Tibial nerve (tissue), 4 donors: ENCODE data around the gene BPIFB2. TPM values are rescaled to one million over a fixed set of nuclear protein-coding genes. Genes with fewer than 3 reads are reported as not detected.

Source experiments
- DNase-seq, 2 donors: peaks; one replicate each; pipeline ENCODE4 v3.0.0-alpha.2; 2019; ENCODE audit warnings: low spot score in 2 of 2
- H3K27ac ChIP-seq, 4 donors: fragments of 200-600 bp; sonication (generic) in 3 of 4; one replicate each; pipeline ENCODE4 v1.5.1; 2017 to 2019; ENCODE audit warnings: mild to moderate bottlenecking in 1 of 4
- H3K27me3 ChIP-seq, 2 donors: fragments of 200-600 bp; sonication (generic) in 1 of 2; one replicate each; pipeline versions ENCODE4 v1.5.1 to v1.6.0; 2017 to 2019
- H3K36me3 ChIP-seq, 3 donors: fragments of 200-600 bp; sonication (generic); one replicate each; pipeline ENCODE4 v1.5.1; 2018 to 2019
- H3K4me1 ChIP-seq, 4 donors: fragments of 200-600 bp; sonication (generic) in 3 of 4; one replicate each; pipeline ENCODE4 v1.5.1; 2017 to 2019
- H3K4me3 ChIP-seq, 4 donors: fragments of 200-600 bp; sonication (generic) in 3 of 4; one replicate each; pipeline ENCODE4 v1.5.1; 2017 to 2019; ENCODE audit warnings: mild to moderate bottlenecking in 1 of 4, moderate library complexity in 1 of 4
- H3K9me3 ChIP-seq, 4 donors: fragments of 200-600 bp; sonication (generic) in 3 of 4; one replicate each; pipeline ENCODE4 v1.5.1; 2017 to 2019
- CTCF ChIP-seq, 5 experiments: fragments of 200-600 bp in 3 of 5; fragments of 450-650 bp in 2 of 5; sonication (generic) in 3 of 5; IDR thresholded peaks; one replicate each; pipeline ENCODE4 v1.5.1; 2016 to 2019; ENCODE audit warnings: antibody characterized with exemption in 5 of 5, mild to moderate bottlenecking in 3 of 5, moderate library complexity in 2 of 5
- EP300 ChIP-seq, 2 donors: sonication (generic); formaldehyde crosslinking; IDR thresholded peaks; one replicate each; pipeline ENCODE4 v1.6.1; 2017; ENCODE audit warnings: antibody characterized with exemption in 2 of 2, mild to moderate bottlenecking in 1 of 2
- POLR2A ChIP-seq, 2 donors: fragments of 450-650 bp; IDR thresholded peaks; one replicate each; pipeline ENCODE4 v1.6.1; 2017; ENCODE audit warnings: antibody characterized with exemption in 2 of 2, mild to moderate bottlenecking in 2 of 2, moderate library complexity in 2 of 2
- WGBS, 2 donors: methylation state at CpG; one replicate each; pipeline ENCODE4 v1.1.5; 2018; 5-methylcytosine and 5-hydroxymethylcytosine counted together
- total RNA-seq, 4 donors: library from RNA; depleted of rRNA; stranded (reverse); fragments of >200 nt; gene quantifications; one replicate each; pipeline ENCODE4 v1.1.0, GENCODE V29; 2016

BPIFB2 gene
- total RNA-seq, 4 donors from 2014 or later = not detected

GRCh38 chr20:32991792-32992641 is 15.5 kb upstream of the BPIFB2 start:
- WGBS, 2 donors = 70 to 71% methylated on average over 8 of the region's 8 CpGs
- no peak overlapping the region for H3K27ac ChIP-seq
- no peaks in the 10 kb centered on the region for H3K27me3 ChIP-seq
- TF ChIP-seq EP300 (IDR thresholded peaks at IDR 0.05) (no peak), CTCF (IDR thresholded peaks at IDR 0.05) (no peak), POLR2A (IDR thresholded peaks at IDR 0.05) (no peak)
- H3K4me3 ChIP-seq = no peak overlapping the region
- H3K36me3 ChIP-seq = no peaks in the 10 kb centered on the region
- H3K9me3 ChIP-seq = peaks cover 0 to 10% (median 0%) of the 10 kb centered on the region in 4 donors
- no peak for DNase-seq
- no peaks in the 10 kb centered on the region for H3K4me1 ChIP-seq

- DNase-seq = no peak
- TF ChIP-seq EP300 (IDR thresholded peaks at IDR 0.05) (no peak), CTCF (IDR thresholded peaks at IDR 0.05) (no peak), POLR2A (IDR thresholded peaks at IDR 0.05) (no peak)
- Histone ChIP-seq H3K36me3 (no peaks in the 10 kb centered on the region), H3K27me3 (no peaks in the 10 kb centered on the region), H3K4me3 (no peak overlapping the region), H3K27ac (no peak overlapping the region), H3K4me1 (no peaks in the 10 kb centered on the region), H3K9me3 (peaks cover 0 to 10% (median 0%) of the 10 kb centered on the region in 4 donors)
- WGBS, 2 donors = 79 to 86% methylated on average over 8 of the region's 8 CpGs
Observed at GRCh38 chr20:32993496-32994050, 13.9 kb upstream of the BPIFB2 start.

DNA sequence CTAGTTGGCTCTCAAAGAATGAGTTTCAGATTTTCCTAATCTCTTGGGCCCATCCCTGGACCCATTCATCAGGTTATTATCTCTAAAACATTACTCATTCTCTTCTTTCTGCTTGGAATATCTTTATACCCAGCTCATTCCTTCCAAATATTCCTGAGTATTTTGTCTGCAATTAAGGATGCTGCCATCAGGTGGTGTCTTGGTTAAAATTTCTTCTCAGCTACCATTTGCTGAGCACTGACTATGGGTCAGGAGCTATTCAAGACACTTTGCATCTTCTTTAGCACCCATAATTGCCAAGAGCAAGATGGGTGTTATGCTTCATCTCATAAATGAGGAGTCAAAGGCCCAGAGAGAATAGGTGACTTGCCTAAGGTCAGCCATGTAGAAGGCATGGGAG is 11.7 kb upstream of the BPIFB2 start:
- peaks cover 0 to 9% (median 0%) of the 10 kb centered on the region in 4 donors for H3K4me1 ChIP-seq
- no peak overlapping the region for H3K4me3 ChIP-seq
- H3K9me3 ChIP-seq = peaks cover 0 to 10% (median 0%) of the 10 kb centered on the region in 4 donors
- H3K27ac ChIP-seq = no peak overlapping the region
- DNase-seq = no peak
- no peaks in the 10 kb centered on the region for H3K36me3 ChIP-seq
- no peaks in the 10 kb centered on the region for H3K27me3 ChIP-seq
- no peak for TF ChIP-seq CTCF (IDR thresholded peaks at IDR 0.05)
- no peak for TF ChIP-seq EP300 (IDR thresholded peaks at IDR 0.05)
- TF ChIP-seq POLR2A (IDR thresholded peaks at IDR 0.05) = no peak

GRCh38 chr20:32997431-32997830 is 10.1 kb upstream of the BPIFB2 start:
- no peaks in the 10 kb centered on the region for H3K36me3 ChIP-seq
- H3K27ac ChIP-seq = no peak overlapping the region
- no peaks in the 10 kb centered on the region for H3K27me3 ChIP-seq
- 81% methylated on average over 2 of the region's 2 CpGs for WGBS, 2 donors
- DNase-seq = no peak
- no peak overlapping the region for H3K4me3 ChIP-seq
- peaks cover 0 to 9% (median 0%) of the 10 kb centered on the region in 4 donors for H3K4me1 ChIP-seq
- TF ChIP-seq POLR2A (IDR thresholded peaks at IDR 0.05) = no peak
- TF ChIP-seq EP300 (IDR thresholded peaks at IDR 0.05) = no peak
- TF ChIP-seq CTCF (IDR thresholded peaks at IDR 0.05) = no peak
- peaks cover 0 to 10% (median 0%) of the 10 kb centered on the region in 4 donors for H3K9me3 ChIP-seq

DNA sequence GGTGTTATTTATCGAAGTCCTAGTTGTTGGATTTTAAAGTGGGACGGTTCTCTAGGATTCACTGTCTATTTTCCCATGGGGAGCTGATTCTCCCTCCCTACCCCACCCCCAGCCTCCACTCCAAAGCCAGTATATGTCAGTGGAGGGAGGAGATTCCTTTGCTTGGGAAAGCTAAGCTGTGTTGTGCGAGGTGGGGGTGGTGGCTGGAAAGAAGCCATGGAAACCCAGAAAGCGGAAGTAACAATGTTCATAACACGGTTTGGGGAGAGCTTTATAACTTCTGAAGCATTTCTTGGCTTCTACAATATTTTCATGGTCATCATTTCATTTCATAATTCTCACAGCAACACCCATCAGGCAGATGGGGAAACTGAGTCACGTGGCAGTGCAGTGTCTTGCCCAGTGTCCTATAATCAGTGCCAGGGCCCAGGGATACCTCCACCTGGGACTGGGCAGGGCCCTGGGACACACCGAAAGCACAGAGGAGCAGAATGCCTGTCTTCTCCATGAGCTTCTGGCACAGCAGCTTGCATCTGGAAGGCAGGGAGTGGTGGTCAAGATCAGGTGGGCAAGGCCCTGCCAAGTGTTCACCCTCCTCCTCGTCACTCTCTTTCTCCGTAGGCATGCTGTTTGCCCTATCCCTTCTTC is 7.8 kb upstream of the BPIFB2 start:
- H3K27ac ChIP-seq = no peak overlapping the region
- no peak overlapping the region for H3K4me3 ChIP-seq
- no peaks in the 10 kb centered on the region for H3K27me3 ChIP-seq
- peaks cover 0 to 9% (median 0%) of the 10 kb centered on the region in 4 donors for H3K4me1 ChIP-seq
- H3K36me3 ChIP-seq = no peaks in the 10 kb centered on the region
- TF ChIP-seq EP300 (IDR thresholded peaks at IDR 0.05) = no peak
- no peak for TF ChIP-seq CTCF (IDR thresholded peaks at IDR 0.05)
- no peak for TF ChIP-seq POLR2A (IDR thresholded peaks at IDR 0.05)
- DNase-seq = no peak
- whole genome bisulfite sequencing, 2 donors = 41 to 46% methylated on average over 9 of the region's 9 CpGs
- peaks cover 0 to 12% (median 0%) of the 10 kb centered on the region in 4 donors for H3K9me3 ChIP-seq
